ENCODE results near the gene CLDND2.

The CLDND2 gene

DNA sequence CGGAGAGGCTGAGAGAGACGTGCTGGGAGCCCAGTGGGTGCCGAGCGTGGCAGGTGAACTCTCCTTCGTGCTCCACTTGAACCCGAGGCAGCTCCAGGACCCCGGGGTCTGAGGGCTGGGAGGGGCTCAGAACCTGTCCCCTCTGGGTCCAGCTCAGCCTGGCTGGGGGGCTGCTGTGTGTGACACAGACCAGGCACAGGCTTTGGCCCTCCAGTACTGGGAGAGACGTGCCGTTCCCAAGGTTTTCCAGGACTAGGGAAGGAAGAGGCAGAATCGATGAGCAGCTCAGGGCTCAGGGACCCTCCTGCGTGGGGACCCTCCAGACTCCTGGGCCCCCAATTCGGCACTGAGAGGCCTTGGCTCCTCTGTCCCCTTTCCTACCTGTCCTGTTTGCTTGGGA, 46.4 kb upstream of the CLDND2 start:
- no peak overlapping the region for H3K4me3 ChIP-seq (ENCODE audit: low read length)
- TF ChIP-seq EZH2phosphoT487 (IDR thresholded peaks at IDR 0.05; ENCODE audit: borderline replicate concordance, low read length) = no peak
- TF ChIP-seq, protein P1, sequence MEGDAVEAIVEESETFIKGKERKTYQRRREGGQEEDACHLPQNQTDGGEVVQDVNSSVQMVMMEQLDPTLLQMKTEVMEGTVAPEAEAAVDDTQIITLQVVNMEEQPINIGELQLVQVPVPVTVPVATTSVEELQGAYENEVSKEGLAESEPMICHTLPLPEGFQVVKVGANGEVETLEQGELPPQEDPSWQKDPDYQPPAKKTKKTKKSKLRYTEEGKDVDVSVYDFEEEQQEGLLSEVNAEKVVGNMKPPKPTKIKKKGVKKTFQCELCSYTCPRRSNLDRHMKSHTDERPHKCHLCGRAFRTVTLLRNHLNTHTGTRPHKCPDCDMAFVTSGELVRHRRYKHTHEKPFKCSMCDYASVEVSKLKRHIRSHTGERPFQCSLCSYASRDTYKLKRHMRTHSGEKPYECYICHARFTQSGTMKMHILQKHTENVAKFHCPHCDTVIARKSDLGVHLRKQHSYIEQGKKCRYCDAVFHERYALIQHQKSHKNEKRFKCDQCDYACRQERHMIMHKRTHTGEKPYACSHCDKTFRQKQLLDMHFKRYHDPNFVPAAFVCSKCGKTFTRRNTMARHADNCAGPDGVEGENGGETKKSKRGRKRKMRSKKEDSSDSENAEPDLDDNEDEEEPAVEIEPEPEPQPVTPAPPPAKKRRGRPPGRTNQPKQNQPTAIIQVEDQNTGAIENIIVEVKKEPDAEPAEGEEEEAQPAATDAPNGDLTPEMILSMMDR (IDR thresholded peaks at IDR 0.05; ENCODE audit: low read depth, low read length, poor library complexity, severe bottlenecking) = no peak
- H3K9me2 ChIP-seq (replicated peaks; ENCODE audit: control insufficient read depth, low read length) = no peaks in the 10 kb centered on the region
- H3K27ac ChIP-seq (ENCODE audit: low read depth, low read length) = no peak overlapping the region
- no peaks in the 10 kb centered on the region for H3K36me3 ChIP-seq (ENCODE audit: control insufficient read depth, low read length)
- no peaks in the 10 kb centered on the region for H3F3A ChIP-seq (ENCODE audit: control insufficient read depth, insufficient read depth)
- H3K9me3 ChIP-seq (ENCODE audit: control insufficient read depth, insufficient read depth, low read length) = no peaks in the 10 kb centered on the region
- peaks cover 6% of the 10 kb centered on the region; the same call in 1 of the 2 replicates for H3K79me2 ChIP-seq (ENCODE audit: control insufficient read depth, low read length)
- H3K4me1 ChIP-seq (ENCODE audit: control insufficient read depth, low read length) = peaks cover 26% of the 10 kb centered on the region
- H4K20me1 ChIP-seq (ENCODE audit: control insufficient read depth, insufficient read depth, low read depth, low read length) = no peaks in the 10 kb centered on the region
- no peak overlapping the region for H3K4me2 ChIP-seq (ENCODE audit: low read length)
- H3K27me3 ChIP-seq (ENCODE audit: control insufficient read depth, low read length) = no peaks in the 10 kb centered on the region

DNA sequence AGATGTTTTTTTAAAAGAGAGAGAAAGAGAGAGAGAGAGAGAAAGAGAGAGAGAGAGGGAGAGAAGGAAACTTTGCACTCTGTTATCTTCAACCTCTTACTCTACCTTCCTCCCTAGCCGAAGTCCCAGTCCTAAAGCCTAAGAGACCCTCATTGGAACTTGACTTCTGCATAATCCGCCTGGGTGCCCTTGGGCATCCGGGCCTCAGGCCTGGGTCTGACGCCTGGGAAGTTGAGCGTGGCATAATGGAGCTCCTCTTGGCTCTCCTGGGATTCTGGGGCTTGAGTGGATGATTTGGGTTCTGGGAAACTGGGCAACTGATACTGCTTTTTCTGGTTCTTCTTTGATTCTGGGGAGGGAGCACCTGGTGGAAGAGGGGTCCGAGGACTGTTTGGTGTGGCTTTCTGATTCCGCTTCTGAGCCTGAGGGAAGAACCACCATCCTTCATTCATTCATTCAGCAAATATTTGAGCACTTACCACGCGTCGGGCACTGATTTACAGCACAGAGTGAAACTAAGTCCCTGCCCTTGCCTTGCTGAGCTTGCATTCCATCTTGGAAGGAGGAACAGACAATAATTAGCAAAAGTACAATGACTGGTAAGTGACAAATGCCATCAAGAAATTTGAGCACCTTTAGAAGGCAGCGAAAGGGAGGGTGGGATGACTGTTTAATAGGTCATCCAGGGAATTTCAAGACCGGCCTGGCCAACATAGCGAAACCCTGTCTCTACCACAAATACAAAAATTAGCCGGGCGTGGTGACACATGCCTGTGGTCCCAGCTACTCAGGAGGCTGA, 42.3 kb upstream of the CLDND2 start:
- no peaks in the 10 kb centered on the region for H3K9me2 ChIP-seq (replicated peaks; ENCODE audit: control insufficient read depth, low read length)
- H4K20me1 ChIP-seq (ENCODE audit: control insufficient read depth, insufficient read depth, low read depth, low read length) = no peaks in the 10 kb centered on the region
- no peaks in the 10 kb centered on the region for H3K36me3 ChIP-seq (ENCODE audit: control insufficient read depth, low read length)
- peaks cover 8% of the 10 kb centered on the region for H3F3A ChIP-seq (ENCODE audit: control insufficient read depth, insufficient read depth)
- H3K9me3 ChIP-seq (ENCODE audit: control insufficient read depth, insufficient read depth, low read length) = no peaks in the 10 kb centered on the region
- peaks cover 29% of the 10 kb centered on the region for H3K4me1 ChIP-seq (ENCODE audit: control insufficient read depth, low read length)
- H3K4me3 ChIP-seq (ENCODE audit: low read length) = no peak overlapping the region
- H3K79me2 ChIP-seq (ENCODE audit: control insufficient read depth, low read length) = no peaks in the 10 kb centered on the region
- no peak overlapping the region for H3K4me2 ChIP-seq (ENCODE audit: low read length)
- H3K27ac ChIP-seq (ENCODE audit: low read depth, low read length) = no peak overlapping the region
- no peaks in the 10 kb centered on the region for H3K27me3 ChIP-seq (ENCODE audit: control insufficient read depth, low read length)
- TF ChIP-seq EZH2phosphoT487 (IDR thresholded peaks at IDR 0.05; ENCODE audit: borderline replicate concordance, low read length) = no peak
- TF ChIP-seq, protein P1 (IDR thresholded peaks at IDR 0.05; ENCODE audit: low read depth, low read length, poor library complexity, severe bottlenecking) = no peak

- H3K36me3 ChIP-seq (ENCODE audit: control insufficient read depth, low read length) = peaks cover 4% of the 10 kb centered on the region; the same call in 1 of the 2 replicates
- no peaks in the 10 kb centered on the region for H3K79me2 ChIP-seq (ENCODE audit: control insufficient read depth, low read length)
- no peaks in the 10 kb centered on the region for H3K9me3 ChIP-seq (ENCODE audit: control insufficient read depth, insufficient read depth, low read length)
- no peak overlapping the region for H3K4me3 ChIP-seq (ENCODE audit: low read length)
- no peaks in the 10 kb centered on the region for H3K27me3 ChIP-seq (ENCODE audit: control insufficient read depth, low read length)
- H3K27ac ChIP-seq (ENCODE audit: low read depth, low read length) = no peak overlapping the region
- no peaks in the 10 kb centered on the region for H3K9me2 ChIP-seq (replicated peaks; ENCODE audit: control insufficient read depth, low read length)
- peak overlapping the region; percentile 57 for H3K4me2 ChIP-seq (ENCODE audit: low read length)
- H3F3A ChIP-seq (ENCODE audit: control insufficient read depth, insufficient read depth) = peaks cover 8% of the 10 kb centered on the region
- no peak for TF ChIP-seq EZH2phosphoT487 (IDR thresholded peaks at IDR 0.05; ENCODE audit: borderline replicate concordance, low read length)
- TF ChIP-seq, protein P1 (IDR thresholded peaks at IDR 0.05; ENCODE audit: low read depth, low read length, poor library complexity, severe bottlenecking) = peak; percentile 70
- peaks cover 28% of the 10 kb centered on the region for H3K4me1 ChIP-seq (ENCODE audit: control insufficient read depth, low read length)
- H4K20me1 ChIP-seq (ENCODE audit: control insufficient read depth, insufficient read depth, low read depth, low read length) = no peaks in the 10 kb centered on the region
These were observed 38.8 kb upstream of the CLDND2 start for GRCh38 chr19:51407511-51408131.
